HS-27A (cell line): ENCODE data around the gene CLASP2.
"Not testable (repeated sequence)": the region's sequence is repeated elsewhere in the genome, so short reads cannot be mapped to it uniquely, and the experiment has no call there.

ENCODE experiments used
- DNase-seq: peaks from one replicate; pipeline ENCODE4 v3.0.0-alpha.2; 2012; ENCODE audit warnings: low read depth, missing footprints

Gene CLASP2

DNA sequence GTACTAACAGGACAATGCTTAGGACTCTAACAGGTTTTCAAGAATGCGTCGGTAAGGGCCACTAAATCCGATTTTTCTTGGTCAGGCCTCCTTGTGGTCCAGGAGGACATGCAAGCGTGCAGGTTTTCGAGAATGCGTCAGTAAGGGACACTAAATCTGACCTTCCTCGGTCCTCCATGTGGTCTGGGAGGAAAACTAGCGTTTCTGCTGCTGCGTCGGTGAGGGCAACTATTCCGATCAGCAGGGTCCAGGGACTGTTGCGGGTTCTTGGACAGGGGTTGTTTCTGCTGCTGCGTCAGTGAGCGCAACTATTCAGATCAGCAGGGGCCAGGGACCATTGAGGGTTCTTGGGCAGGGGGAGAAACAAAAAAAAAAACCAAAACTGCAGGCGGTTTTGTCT lies 270.1 kb downstream of the CLASP2 start:
- DNase-seq, result no peak

DNA sequence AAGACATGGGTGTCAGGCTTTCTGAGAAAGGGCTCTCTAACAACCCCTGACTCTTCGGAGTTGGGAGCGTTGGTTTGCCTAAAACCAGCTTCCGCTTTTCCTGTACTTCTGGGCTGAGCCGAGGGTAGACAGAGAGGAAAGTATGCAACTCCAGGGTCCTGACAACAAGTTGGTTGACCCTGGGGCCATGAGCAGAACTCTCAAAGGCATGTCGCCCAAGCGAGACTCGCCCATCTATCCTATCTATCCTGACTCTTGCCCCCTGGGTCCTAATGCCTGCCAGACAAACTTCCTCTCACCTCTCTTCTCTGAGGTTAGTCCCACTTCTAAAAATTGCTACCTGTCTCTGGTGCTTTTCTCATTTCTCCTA lies 270.8 kb downstream of the CLASP2 start:
- not testable (repeated sequence) for DNase-seq
